ENCODE results near the gene WDR7.

The WDR7 gene

GRCh38 chr18:56650944-56651770, at the start of gene WDR7:
WDR7 (plus strand) TSS chr18:56651359; CDS start chr18:56672516, 21,157 bp downstream.
- DNase-seq (ENCODE audit: low spot score) = peak; percentile 86

GRCh38 chr18:56606618-56607017, 44.5 kb upstream of the WDR7 start:
- DNase-seq (ENCODE audit: low spot score) = no peak

- DNase-seq (ENCODE audit: low spot score) = no peak
Observed at GRCh38 chr18:56615738-56616520, 35.2 kb upstream of the WDR7 start.

GRCh38 chr18:56627991-56628390, 23.2 kb upstream of the WDR7 start:
- no peak for DNase-seq (ENCODE audit: low spot score)

- DNase-seq (ENCODE audit: low spot score) = peak; percentile 54
Observed at GRCh38 chr18:56632070-56633022, 18.8 kb upstream of the WDR7 start.

GRCh38 chr18:56635007-56635406, 16.2 kb upstream of the WDR7 start:
- no peak for DNase-seq (ENCODE audit: low spot score)

- DNase-seq (ENCODE audit: low spot score) = peak; percentile 61
Observed at GRCh38 chr18:56637176-56637575, 14.0 kb upstream of the WDR7 start.

- DNase-seq (ENCODE audit: low spot score) = peak; percentile 64
Observed at GRCh38 chr18:56637711-56638231, 13.4 kb upstream of the WDR7 start.

GRCh38 chr18:56638232-56639103, 12.7 kb upstream of the WDR7 start, which contains the start of gene TXNL1:
TXNL1 (minus strand) TSS chr18:56638592; CDS start chr18:56638440, 152 bp downstream.
- peak; percentile 100 for DNase-seq (ENCODE audit: low spot score)

GRCh38 chr18:56639104-56639381, 12.1 kb upstream of the WDR7 start:
- no peak for DNase-seq (ENCODE audit: low spot score)

- DNase-seq (ENCODE audit: low spot score) = no peak
Observed at GRCh38 chr18:56639571-56639970, 11.6 kb upstream of the WDR7 start.

- no peak for DNase-seq (ENCODE audit: low spot score)
Observed at GRCh38 chr18:56641714-56642337, 9.3 kb upstream of the WDR7 start.

GRCh38 chr18:56643381-56643780, 7.8 kb upstream of the WDR7 start:
- no peak for DNase-seq (ENCODE audit: low spot score)

GRCh38 chr18:56645415-56646016, 5.6 kb upstream of the WDR7 start:
- DNase-seq (ENCODE audit: low spot score) = peak; percentile 59

- DNase-seq (ENCODE audit: low spot score) = no peak
Observed at GRCh38 chr18:56647071-56647470, 4.1 kb upstream of the WDR7 start.

GRCh38 chr18:56647951-56648893, 2.9 kb upstream of the WDR7 start:
- no peak for DNase-seq (ENCODE audit: low spot score)

- DNase-seq (ENCODE audit: low spot score) = no peak
Observed at GRCh38 chr18:56649996-56650395, 1.2 kb upstream of the WDR7 start.

GRCh38 chr18:56651771-56652092, 573 bp downstream of the WDR7 start:
- peak; percentile 29 for DNase-seq (ENCODE audit: low spot score)

- DNase-seq (ENCODE audit: low spot score) = no peak
Observed at GRCh38 chr18:56652802-56653201, 1.6 kb downstream of the WDR7 start.
